Kidney (tissue), 14 donors: Measurements from ENCODE around the gene NPHP3. TPM values are rescaled to one million over a fixed set of nuclear protein-coding genes. Genes with fewer than 3 reads are reported as not detected.

Experiments
- DNase-seq, 5 donors: peaks; one replicate each; pipeline ENCODE4 v3.0.0-alpha.2; 2013 to 2020
- FAIRE-seq: peaks from 2 replicates; lab custom pipeline; 2012; peaks lifted over from hg19 to GRCh38; lab: Jason Lieb, UNC
- H3K27ac ChIP-seq, 2 donors: one replicate each; pipeline ENCODE4 v1.7.0; 2013; ENCODE audit warnings: low read depth in 2 of 2, low read length in 2 of 2, inconsistent platforms in 1 of 2
- H3K27me3 ChIP-seq: one replicate; pipeline ENCODE4 v1.7.1; 2013; ENCODE audit warnings: low read length, inconsistent platforms; ENCODE audit not compliant: control insufficient read depth, insufficient read depth
- H3K36me3 ChIP-seq, 3 donors: one replicate each; pipeline versions ENCODE4 v1.7.0 to v1.7.1; 2013; ENCODE audit warnings: low read length in 3 of 3, control low read depth in 1 of 3, inconsistent platforms in 1 of 3; ENCODE audit not compliant: insufficient read depth in 3 of 3, control insufficient read depth in 2 of 3
- H3K4me1 ChIP-seq, 3 donors: one replicate each; pipeline versions ENCODE4 v1.7.0 to v1.7.1; 2013; ENCODE audit warnings: low read length in 3 of 3, inconsistent platforms in 1 of 3, low read depth in 1 of 3; ENCODE audit not compliant: control insufficient read depth in 2 of 3, insufficient read depth in 2 of 3
- H3K4me3 ChIP-seq, 3 donors: one replicate each; pipeline versions ENCODE4 v1.7.0 to v1.8.1; 2013; ENCODE audit warnings: low read length in 3 of 3, control low read depth in 1 of 3, inconsistent platforms in 1 of 3
- H3K9ac ChIP-seq, 3 donors: one replicate each; pipeline versions ENCODE4 v1.7.0 to v1.7.1; 2013; ENCODE audit warnings: low read length in 3 of 3, control low read depth in 1 of 3, inconsistent platforms in 1 of 3
- H3K9me3 ChIP-seq, 3 donors: one replicate each; pipeline versions ENCODE4 v1.7.0 to v1.7.1; 2013; ENCODE audit warnings: low read length in 3 of 3, control low read depth in 1 of 3, inconsistent platforms in 1 of 3; ENCODE audit not compliant: control insufficient read depth in 2 of 3, insufficient read depth in 1 of 3
- intact Hi-C: fragments of 100-400 bp; cut with DNase I; formaldehyde crosslinking; loops from one replicate; pipeline ENCODE4 v1.11.1; 2022
- polyA plus RNA-seq: library from polyadenylated mRNA; stranded (reverse); fragments of 350-450 nt; fragmentation: Illumina TruSeq; extraction: RNeasy Lipid Tissue Mini Kit (QIAGEN cat#74804); gene quantifications from one replicate; pipeline ENCODE4 v1.2.3, GENCODE V29; 2014; ENCODE audit warnings: low read depth, low replicate concordance; ENCODE audit not compliant: insufficient read depth
- total RNA-seq: library from RNA; stranded (reverse); fragmentation: NEBNext Ultra II Directional; extraction: Animal tissue kit (Norgen Biotek cat#: 25700); gene quantifications from one replicate; pipeline ENCODE4 v1.2.1, GENCODE V29; 2021
- TF ChIP-seq, protein P1 (sequence below): IDR thresholded peaks from 3 replicates; pipeline ENCODE4 v1.5.1; 2012; ENCODE audit warnings: mild to moderate bottlenecking, moderate library complexity, borderline replicate concordance; ENCODE audit not compliant: insufficient read depth; ENCODE audit errors: extremely low read depth
- donor health status: control.
- donor health status: control.
- donor health status: control.
- donor health status: control.
- donor health status: control.
- donor health status: DM: yes; HTN: yes; CAD: no.
- donor health status: Normal renal cell carcinoma (clear cell type).

The NPHP3 gene
- total and polyA plus RNA-seq, 2 donors from 2014 or later: 5.9 to 23.2 TPM

- Histone ChIP-seq H3K4me1 (no peaks in the 10 kb centered on the region), H3K36me3 (peaks cover 0 to 32% (median 12%) of the 10 kb centered on the region in 3 donors), H3K27ac (no peak overlapping the region), H3K9me3 (no peaks in the 10 kb centered on the region), H3K9ac (no peak overlapping the region), H3K4me3 (no peak overlapping the region), H3K27me3 (no peaks in the 10 kb centered on the region)
- TF ChIP-seq, protein P1, sequence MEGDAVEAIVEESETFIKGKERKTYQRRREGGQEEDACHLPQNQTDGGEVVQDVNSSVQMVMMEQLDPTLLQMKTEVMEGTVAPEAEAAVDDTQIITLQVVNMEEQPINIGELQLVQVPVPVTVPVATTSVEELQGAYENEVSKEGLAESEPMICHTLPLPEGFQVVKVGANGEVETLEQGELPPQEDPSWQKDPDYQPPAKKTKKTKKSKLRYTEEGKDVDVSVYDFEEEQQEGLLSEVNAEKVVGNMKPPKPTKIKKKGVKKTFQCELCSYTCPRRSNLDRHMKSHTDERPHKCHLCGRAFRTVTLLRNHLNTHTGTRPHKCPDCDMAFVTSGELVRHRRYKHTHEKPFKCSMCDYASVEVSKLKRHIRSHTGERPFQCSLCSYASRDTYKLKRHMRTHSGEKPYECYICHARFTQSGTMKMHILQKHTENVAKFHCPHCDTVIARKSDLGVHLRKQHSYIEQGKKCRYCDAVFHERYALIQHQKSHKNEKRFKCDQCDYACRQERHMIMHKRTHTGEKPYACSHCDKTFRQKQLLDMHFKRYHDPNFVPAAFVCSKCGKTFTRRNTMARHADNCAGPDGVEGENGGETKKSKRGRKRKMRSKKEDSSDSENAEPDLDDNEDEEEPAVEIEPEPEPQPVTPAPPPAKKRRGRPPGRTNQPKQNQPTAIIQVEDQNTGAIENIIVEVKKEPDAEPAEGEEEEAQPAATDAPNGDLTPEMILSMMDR: no peak
- DNase-seq (no peak), FAIRE-seq (no peak)
- intact Hi-C loops: no loop called here
Observed at GRCh38 chr3:132635052-132635451, 87.2 kb downstream of the NPHP3 start.

Other genes with a start within 250 kb of the NPHP3 start
- 1.0 TPM for gene ACKR4, start 125.1 kb downstream of the NPHP3 start, total RNA-seq
- gene ACKR4, start 125.1 kb downstream of the NPHP3 start, polyA plus RNA-seq: 1.1 TPM
- gene ACAD11, start 62.6 kb downstream of the NPHP3 start, total RNA-seq: 21.4 TPM
- gene ACAD11, start 62.6 kb downstream of the NPHP3 start, polyA plus RNA-seq: 47.7 TPM
- gene UBA5, start 62.1 kb downstream of the NPHP3 start, total RNA-seq: 45.1 TPM
- gene UBA5, start 62.1 kb downstream of the NPHP3 start, polyA plus RNA-seq: 32.1 TPM